ENCODE results near the gene NACC2.

The NACC2 gene

DNA sequence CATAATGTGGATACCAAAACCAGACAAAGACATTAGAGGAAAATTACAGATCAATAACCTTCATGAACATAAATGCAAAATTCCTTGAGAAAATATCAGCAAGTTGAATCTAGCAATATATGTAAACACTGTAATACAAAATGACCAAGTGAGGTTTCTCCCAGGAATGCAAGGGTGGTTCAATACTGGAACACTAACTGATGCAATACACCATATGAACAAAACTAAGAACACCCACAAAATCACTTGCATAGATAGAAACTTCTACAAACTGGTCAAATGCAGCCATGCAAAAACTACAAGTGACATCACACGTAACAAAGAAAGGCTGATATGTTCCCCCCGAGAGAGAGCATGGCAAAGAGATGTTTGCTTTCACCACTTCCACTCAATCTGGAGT, 55.6 kb downstream of the NACC2 start:
- H3K4me2 ChIP-seq (ENCODE audit: low read length), result no peak overlapping the region
- no peak overlapping the region for H3K27ac ChIP-seq (ENCODE audit: low read length)
- H3K79me2 ChIP-seq (ENCODE audit: low read length), result no peaks in the 10 kb centered on the region
- TF ChIP-seq, protein P1, sequence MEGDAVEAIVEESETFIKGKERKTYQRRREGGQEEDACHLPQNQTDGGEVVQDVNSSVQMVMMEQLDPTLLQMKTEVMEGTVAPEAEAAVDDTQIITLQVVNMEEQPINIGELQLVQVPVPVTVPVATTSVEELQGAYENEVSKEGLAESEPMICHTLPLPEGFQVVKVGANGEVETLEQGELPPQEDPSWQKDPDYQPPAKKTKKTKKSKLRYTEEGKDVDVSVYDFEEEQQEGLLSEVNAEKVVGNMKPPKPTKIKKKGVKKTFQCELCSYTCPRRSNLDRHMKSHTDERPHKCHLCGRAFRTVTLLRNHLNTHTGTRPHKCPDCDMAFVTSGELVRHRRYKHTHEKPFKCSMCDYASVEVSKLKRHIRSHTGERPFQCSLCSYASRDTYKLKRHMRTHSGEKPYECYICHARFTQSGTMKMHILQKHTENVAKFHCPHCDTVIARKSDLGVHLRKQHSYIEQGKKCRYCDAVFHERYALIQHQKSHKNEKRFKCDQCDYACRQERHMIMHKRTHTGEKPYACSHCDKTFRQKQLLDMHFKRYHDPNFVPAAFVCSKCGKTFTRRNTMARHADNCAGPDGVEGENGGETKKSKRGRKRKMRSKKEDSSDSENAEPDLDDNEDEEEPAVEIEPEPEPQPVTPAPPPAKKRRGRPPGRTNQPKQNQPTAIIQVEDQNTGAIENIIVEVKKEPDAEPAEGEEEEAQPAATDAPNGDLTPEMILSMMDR (IDR thresholded peaks at IDR 0.05; ENCODE audit: low read depth, low read length), result no peak
- no peak for TF ChIP-seq EZH2phosphoT487 (IDR thresholded peaks at IDR 0.05; ENCODE audit: low read depth)
- H3K36me3 ChIP-seq (replicated peaks; ENCODE audit: low read depth, low read length), result no peaks in the 10 kb centered on the region
- H3K9me3 ChIP-seq (ENCODE audit: insufficient read depth, low read length), result no peaks in the 10 kb centered on the region
- peaks cover 8% of the 10 kb centered on the region; the same call in 1 of the 2 replicates for H3K27me3 ChIP-seq (ENCODE audit: low read depth, low read length)
- no peaks in the 10 kb centered on the region for H4K20me1 ChIP-seq (ENCODE audit: insufficient read depth, low read length)
- H3K9ac ChIP-seq (ENCODE audit: low read length), result no peak overlapping the region
- no peak overlapping the region for H3K4me3 ChIP-seq (ENCODE audit: low read length)
- H2AFZ ChIP-seq (ENCODE audit: low read depth, low read length), result no peak overlapping the region
- no peaks in the 10 kb centered on the region for H3K4me1 ChIP-seq (ENCODE audit: low read length)

DNA sequence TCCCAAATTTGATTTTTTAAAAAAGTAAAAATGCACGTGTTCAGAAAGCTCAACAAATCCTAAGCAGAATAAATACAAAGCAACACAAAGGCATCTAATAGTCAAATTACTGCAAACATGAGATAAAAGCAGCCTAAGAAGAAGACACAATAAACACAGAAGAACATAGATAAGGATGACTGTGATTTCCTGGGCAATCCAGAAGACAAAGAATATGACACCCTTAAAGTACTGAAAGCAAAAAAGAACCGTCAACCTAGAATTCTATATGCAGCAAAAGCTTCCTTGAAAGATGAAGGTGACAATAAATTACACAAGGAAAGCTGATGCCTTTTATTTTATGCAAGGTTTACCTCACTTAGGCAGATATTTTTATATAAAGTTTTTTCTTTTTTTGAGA, 58.2 kb downstream of the NACC2 start:
- Histone ChIP-seq H3K4me3 (ENCODE audit: low read length) (no peak overlapping the region), H3K36me3 (replicated peaks; ENCODE audit: low read depth, low read length) (no peaks in the 10 kb centered on the region), H3K9ac (ENCODE audit: low read length) (no peak overlapping the region), H3K79me2 (ENCODE audit: low read length) (no peaks in the 10 kb centered on the region), H2AFZ (ENCODE audit: low read depth, low read length) (no peak overlapping the region), H3K9me3 (ENCODE audit: insufficient read depth, low read length) (no peaks in the 10 kb centered on the region), H3K27me3 (ENCODE audit: low read depth, low read length) (peaks cover 5% of the 10 kb centered on the region; the same call in 1 of the 2 replicates), H3K4me2 (ENCODE audit: low read length) (no peak overlapping the region), H4K20me1 (ENCODE audit: insufficient read depth, low read length) (no peaks in the 10 kb centered on the region), H3K27ac (ENCODE audit: low read length) (no peak overlapping the region), H3K4me1 (ENCODE audit: low read length) (no peaks in the 10 kb centered on the region)
- TF ChIP-seq EZH2phosphoT487 (IDR thresholded peaks at IDR 0.05; ENCODE audit: low read depth), result no peak
- TF ChIP-seq, protein P1 (IDR thresholded peaks at IDR 0.05; ENCODE audit: low read depth, low read length), result no peak

DNA sequence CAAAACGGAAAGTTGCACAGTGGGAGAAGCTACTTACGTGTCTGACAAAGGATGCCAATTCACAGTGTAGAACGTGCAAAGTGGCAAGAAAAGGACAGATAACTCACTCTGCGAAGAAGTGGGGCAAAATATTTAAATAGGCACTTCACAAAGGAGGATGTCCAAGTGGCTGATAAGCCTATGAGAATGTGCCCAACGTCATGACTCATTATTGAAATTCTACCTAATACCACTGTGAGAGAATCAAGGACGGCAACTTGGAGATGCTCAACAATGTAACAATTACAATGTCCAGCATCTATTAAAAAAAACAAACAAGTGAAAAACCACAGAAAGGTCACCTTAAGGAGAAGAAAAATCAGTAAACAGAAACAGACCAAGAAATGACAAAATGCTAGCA, 59.0 kb downstream of the NACC2 start:
- Histone ChIP-seq H3K27me3 (ENCODE audit: low read depth, low read length) (peaks cover 5% of the 10 kb centered on the region; the same call in 1 of the 2 replicates), H3K9me3 (ENCODE audit: insufficient read depth, low read length) (no peaks in the 10 kb centered on the region), H3K4me1 (ENCODE audit: low read length) (no peaks in the 10 kb centered on the region), H4K20me1 (ENCODE audit: insufficient read depth, low read length) (no peaks in the 10 kb centered on the region), H3K79me2 (ENCODE audit: low read length) (no peaks in the 10 kb centered on the region), H3K4me2 (ENCODE audit: low read length) (no peak overlapping the region), H3K4me3 (ENCODE audit: low read length) (no peak overlapping the region), H3K9ac (ENCODE audit: low read length) (no peak overlapping the region), H3K36me3 (replicated peaks; ENCODE audit: low read depth, low read length) (no peaks in the 10 kb centered on the region), H3K27ac (ENCODE audit: low read length) (no peak overlapping the region), H2AFZ (ENCODE audit: low read depth, low read length) (no peak overlapping the region)
- TF ChIP-seq, protein P1 (IDR thresholded peaks at IDR 0.05; ENCODE audit: low read depth, low read length), result no peak
- no peak for TF ChIP-seq EZH2phosphoT487 (IDR thresholded peaks at IDR 0.05; ENCODE audit: low read depth)

DNA sequence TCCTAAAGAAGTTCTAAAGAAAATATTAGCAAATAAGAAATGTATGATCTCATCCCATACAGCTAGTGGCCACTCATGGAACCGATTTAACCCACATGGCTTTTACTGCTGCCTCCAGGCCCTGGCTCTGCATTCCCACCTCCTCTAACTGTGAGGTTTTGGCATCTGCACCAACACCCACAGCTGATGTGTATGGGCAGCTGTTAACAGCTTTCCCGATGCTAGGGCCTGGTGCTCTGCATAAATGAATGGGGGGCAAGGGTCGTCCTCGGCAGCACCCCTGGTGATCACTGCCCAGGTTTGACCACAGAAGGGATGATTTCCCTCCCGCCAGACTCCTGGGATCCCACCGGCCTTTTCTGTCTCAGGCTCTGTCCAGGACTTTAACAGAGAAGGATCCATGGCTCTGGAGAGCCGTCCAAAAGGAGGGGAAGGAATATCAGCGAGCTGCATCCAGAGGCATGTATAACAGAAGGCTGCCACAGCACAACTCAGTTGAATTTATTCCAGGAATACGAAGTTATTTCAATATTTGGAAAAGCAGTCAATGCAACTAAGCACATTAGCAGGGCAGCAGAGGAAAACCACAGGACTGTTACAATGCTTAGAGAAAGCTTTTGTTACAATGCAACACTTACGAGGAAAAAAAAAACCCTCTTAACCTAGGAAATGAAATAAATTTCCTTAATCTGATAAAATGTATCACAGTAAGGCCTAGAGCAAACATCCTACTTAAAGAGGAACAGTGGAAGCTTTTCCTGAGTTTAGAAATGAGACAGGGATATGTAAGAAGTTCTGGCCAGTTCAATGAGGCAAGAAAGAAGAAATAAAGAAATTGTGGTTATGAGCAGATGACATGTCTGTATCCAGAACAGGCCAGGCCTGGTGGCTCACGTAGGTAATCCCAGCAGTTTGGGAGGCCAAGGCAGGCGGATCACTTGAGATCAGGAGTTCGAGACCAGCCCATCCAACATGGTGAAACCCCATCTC, 63.1 kb downstream of the NACC2 start:
- H3K27ac ChIP-seq (ENCODE audit: low read length), result no peak overlapping the region
- no peaks in the 10 kb centered on the region for H4K20me1 ChIP-seq (ENCODE audit: insufficient read depth, low read length)
- H3K36me3 ChIP-seq (replicated peaks; ENCODE audit: low read depth, low read length), result no peaks in the 10 kb centered on the region
- H3K4me1 ChIP-seq (ENCODE audit: low read length), result no peaks in the 10 kb centered on the region
- H2AFZ ChIP-seq (ENCODE audit: low read depth, low read length), result no peak overlapping the region
- H3K79me2 ChIP-seq (ENCODE audit: low read length), result no peaks in the 10 kb centered on the region
- H3K27me3 ChIP-seq (ENCODE audit: low read depth, low read length), result peaks cover 5% of the 10 kb centered on the region; the same call in 1 of the 2 replicates
- TF ChIP-seq EZH2phosphoT487 (IDR thresholded peaks at IDR 0.05; ENCODE audit: low read depth), result no peak
- TF ChIP-seq, protein P1 (IDR thresholded peaks at IDR 0.05; ENCODE audit: low read depth, low read length), result no peak
- H3K9ac ChIP-seq (ENCODE audit: low read length), result no peak overlapping the region
- no peaks in the 10 kb centered on the region for H3K9me3 ChIP-seq (ENCODE audit: insufficient read depth, low read length)
- no peak overlapping the region for H3K4me3 ChIP-seq (ENCODE audit: low read length)
- H3K4me2 ChIP-seq (ENCODE audit: low read length), result no peak overlapping the region

Data from OCI-LY3 (cell line).